NOMO-1 treated with DMSO at 0.1 percent for 48 hours (cell line): ENCODE measurements around the gene RFNG.

Source experiments
- DNase-seq: peaks from one replicate; lab custom pipeline; 2025; ENCODE audit not compliant: unreplicated experiment; lab: John Stamatoyannopoulos, UW

Gene RFNG

GRCh38 chr17:82045936-82046484 is 5.6 kb downstream of the RFNG start:
- no peak for DNase-seq

- DNase-seq, result no peak
These were observed 8.1 kb downstream of the RFNG start for GRCh38 chr17:82043507-82043906.

GRCh38 chr17:82042649-82043048 is 9.0 kb downstream of the RFNG start:
- DNase-seq, result no peak

GRCh38 chr17:82041144-82041814 is 10.3 kb downstream of the RFNG start:
- peak; percentile 10 for DNase-seq

GRCh38 chr17:82039695-82040299 is 11.8 kb downstream of the RFNG start:
- no peak for DNase-seq

- peak; percentile 19 for DNase-seq
These were observed 12.7 kb downstream of the RFNG start for GRCh38 chr17:82038796-82039409.

- DNase-seq, result no peak
These were observed 13.8 kb downstream of the RFNG start for GRCh38 chr17:82037889-82038195.

GRCh38 chr17:82037092-82037888 is 14.3 kb downstream of the RFNG start, which contains the start of gene DCXR:
Gene DCXR, minus strand, starts transcription at chr17:82037697. Its CDS starts 15 bp downstream, at chr17:82037682.
- peak; percentile 97 for DNase-seq

- DNase-seq, result no peak
These were observed 14.9 kb downstream of the RFNG start for GRCh38 chr17:82036634-82037091.

- no peak for DNase-seq
These were observed 15.5 kb downstream of the RFNG start for GRCh38 chr17:82035956-82036633.

- DNase-seq, result no peak
These were observed 16.1 kb downstream of the RFNG start for GRCh38 chr17:82035488-82035887.

GRCh38 chr17:82034371-82035011 is 17.1 kb downstream of the RFNG start:
- no peak for DNase-seq

- no peak for DNase-seq
These were observed 18.1 kb downstream of the RFNG start for GRCh38 chr17:82033359-82034085.

GRCh38 chr17:82031885-82032627 is 19.6 kb downstream of the RFNG start:
- DNase-seq, result no peak

GRCh38 chr17:82031303-82031884 is 20.2 kb downstream of the RFNG start, which contains the start of gene RAC3:
Gene RAC3, plus strand, starts transcription at chr17:82031678. Its CDS starts 84 bp downstream, at chr17:82031762.
- DNase-seq, result no peak

- peak; percentile 79 for DNase-seq
These were observed 20.9 kb downstream of the RFNG start for GRCh38 chr17:82030470-82031302.

- DNase-seq, result no peak
These were observed 21.6 kb downstream of the RFNG start for GRCh38 chr17:82029990-82030469.
